ENCODE measurements around the gene CEBPA.

- TF ChIP-seq POLR2A (IDR thresholded peaks at IDR 0.05; ENCODE audit: low read depth, low read length) (no peak), TAF1 (IDR thresholded peaks at IDR 0.05; ENCODE audit: low read depth, low read length) (no peak), POLR2AphosphoS5 (IDR thresholded peaks at IDR 0.05; ENCODE audit: low read depth, low read length) (no peak), POU2F2 (IDR thresholded peaks at IDR 0.05; ENCODE audit: low read depth, low read length) (no peak), SPI1 (IDR thresholded peaks at IDR 0.05; ENCODE audit: low read depth, low read length) (no peak)
Observed at GRCh38 chr19:33295621-33296487, 6.5 kb downstream of the CEBPA start.
